Retinal pigment epithelial cell (primary cell): Measurements from ENCODE around the gene AP3B1.
"Not testable (repeated sequence)": the region's sequence is repeated elsewhere in the genome, so short reads cannot be mapped to it uniquely, and the experiment has no call there.

Experiments used
- DNase-seq: peaks from one replicate; pipeline ENCODE4 v3.0.0-alpha.2; 2010; ENCODE audit warnings: low read depth
- H3K4me3 ChIP-seq: 2 replicates; pipeline ENCODE4 v1.5.1; 2011; ENCODE audit warnings: mild to moderate bottlenecking, low read length, control low read depth, moderate library complexity
- CTCF ChIP-seq: conservative IDR thresholded peaks from 2 replicates; pipeline ENCODE4 v1.5.1; 2011; ENCODE audit warnings: low read depth, low read length, control low read depth, inconsistent platforms

AP3B1 gene

GRCh38 chr5:78213799-78214198 lies 80.7 kb downstream of the AP3B1 start:
- DNase-seq: no peak
- no peak overlapping the region for H3K4me3 ChIP-seq
- no peak for TF ChIP-seq CTCF

GRCh38 chr5:78211052-78211451 lies 83.4 kb downstream of the AP3B1 start:
- no peak overlapping the region for H3K4me3 ChIP-seq
- TF ChIP-seq CTCF: no peak

GRCh38 chr5:78204241-78204640 lies 90.3 kb downstream of the AP3B1 start:
- no peak for DNase-seq
- no peak for TF ChIP-seq CTCF
- no peak overlapping the region for H3K4me3 ChIP-seq

More at GRCh38 chr5:78211052-78211451, 83.4 kb downstream of the AP3B1 start:
- no peak for DNase-seq

GRCh38 chr5:78203815-78204214 lies 90.7 kb downstream of the AP3B1 start:
- DNase-seq: no peak
- TF ChIP-seq CTCF: no peak
- no peak overlapping the region for H3K4me3 ChIP-seq

GRCh38 chr5:78190402-78190801 lies 104.1 kb downstream of the AP3B1 start:
- no peak for DNase-seq
- no peak overlapping the region for H3K4me3 ChIP-seq
- TF ChIP-seq CTCF: no peak

GRCh38 chr5:78188681-78189080 lies 105.8 kb downstream of the AP3B1 start:
- H3K4me3 ChIP-seq, DNase-seq: not testable (repeated sequence)

GRCh38 chr5:78187172-78187571 lies 107.3 kb downstream of the AP3B1 start:
- no peak overlapping the region for H3K4me3 ChIP-seq
- TF ChIP-seq CTCF: no peak
- no peak for DNase-seq

- TF ChIP-seq CTCF: no peak
- H3K4me3 ChIP-seq: no peak overlapping the region
- DNase-seq: no peak
Measured at GRCh38 chr5:78182838-78183237, 111.7 kb downstream of the AP3B1 start.
